Fibroblast of pulmonary artery (primary cell): Measurements from ENCODE around the gene CCDC192.
A peak's percentile ranks its signal among the peaks of the same experiment; 100 is the strongest.

Source experiments
- DNase-seq: peaks from one replicate; pipeline ENCODE4 v3.0.0-alpha.2; 2010; ENCODE audit warnings: low read depth
- H3K4me3 ChIP-seq: replicated peaks from 2 replicates; pipeline ENCODE4 v1.5.1; 2011; ENCODE audit warnings: low read depth, mild to moderate bottlenecking, control low read depth, low read length, moderate library complexity
- CTCF ChIP-seq: IDR thresholded peaks from 2 replicates; pipeline ENCODE4 v1.5.1; 2011; ENCODE audit warnings: mild to moderate bottlenecking, control low read depth, low read length, inconsistent platforms; ENCODE audit errors: missing control alignments

CCDC192 gene

GRCh38 chr5:127910307-127910956 lies 207.2 kb downstream of the CCDC192 start:
- TF ChIP-seq CTCF: no peak
- no peak overlapping the region for H3K4me3 ChIP-seq
- DNase-seq: peak; percentile 25

- TF ChIP-seq CTCF: no peak
- no peak for DNase-seq
- no peak overlapping the region for H3K4me3 ChIP-seq
Observed at GRCh38 chr5:127911619-127912018, 208.4 kb downstream of the CCDC192 start.

GRCh38 chr5:127912411-127912810 lies 209.2 kb downstream of the CCDC192 start:
- no peak for DNase-seq
- no peak overlapping the region for H3K4me3 ChIP-seq
- no peak for TF ChIP-seq CTCF

GRCh38 chr5:127916885-127917573 lies 213.8 kb downstream of the CCDC192 start:
- TF ChIP-seq CTCF: no peak
- H3K4me3 ChIP-seq: no peak overlapping the region
- no peak for DNase-seq

GRCh38 chr5:127919006-127919796 lies 216.0 kb downstream of the CCDC192 start:
- no peak overlapping the region for H3K4me3 ChIP-seq
- DNase-seq: peak; percentile 64
- no peak for TF ChIP-seq CTCF

GRCh38 chr5:127919818-127920217 lies 216.6 kb downstream of the CCDC192 start:
- no peak for TF ChIP-seq CTCF
- H3K4me3 ChIP-seq: no peak overlapping the region
- DNase-seq: no peak
